Bronchial epithelial cell (primary cell): ENCODE measurements around the gene ZNF354C. TPM values are rescaled to one million over a fixed set of nuclear protein-coding genes. Genes with fewer than 3 reads are reported as not detected.
"Not testable (repeated sequence)": the region's sequence is repeated elsewhere in the genome, so short reads cannot be mapped to it uniquely, and the experiment has no call there.

Experiments used
- DNase-seq: peaks from one replicate; pipeline ENCODE4 v3.0.0-alpha.2; 2010; ENCODE audit warnings: low read depth
- FAIRE-seq: peaks from 2 replicates; lab custom pipeline; 2011; peaks lifted over from hg19 to GRCh38; lab: Jason Lieb, UNC
- H3K27me3 ChIP-seq: 2 replicates; pipeline ENCODE4 v1.5.1; 2011; ENCODE audit warnings: low read length; ENCODE audit not compliant: control insufficient read depth, insufficient read depth
- H3K36me3 ChIP-seq: 2 replicates; pipeline ENCODE4 v1.5.1; 2011; ENCODE audit warnings: low read length; ENCODE audit not compliant: control insufficient read depth, insufficient read depth
- H3K4me3 ChIP-seq: 2 replicates; pipeline ENCODE4 v1.5.1; 2011; ENCODE audit warnings: mild to moderate bottlenecking, low read depth, low read length, control low read depth
- CTCF ChIP-seq: IDR thresholded peaks from 2 replicates; pipeline ENCODE4 v1.5.1; 2011; ENCODE audit warnings: mild to moderate bottlenecking, moderate library complexity, low read length, control low read depth, inconsistent platforms; ENCODE audit not compliant: insufficient read depth, severe bottlenecking
- total RNA-seq: library from RNA; depleted of rRNA; stranded (reverse); fragments of >200 nt; gene quantifications from 2 replicates; pipeline ENCODE4 v1.2.1, GENCODE V29; 2014

The ZNF354C gene
- total RNA-seq, 1 donor from 2014 or later: 3.9 TPM

GRCh38 chr5:179079165-179079987 lies 19.2 kb downstream of the ZNF354C start:
- H3K4me3 ChIP-seq: no peak overlapping the region
- DNase-seq (no peak), FAIRE-seq (peak; percentile 36)
- H3K27me3 ChIP-seq: no peaks in the 10 kb centered on the region
- no peak for TF ChIP-seq CTCF
- H3K36me3 ChIP-seq: no peaks in the 10 kb centered on the region

- H3K36me3 ChIP-seq: no peaks in the 10 kb centered on the region
- no peaks in the 10 kb centered on the region for H3K27me3 ChIP-seq
- no peak overlapping the region for H3K4me3 ChIP-seq
- FAIRE-seq: no peak
- TF ChIP-seq CTCF: no peak
- no peak for DNase-seq
Observed at GRCh38 chr5:179080724-179081123, 20.6 kb downstream of the ZNF354C start.

- TF ChIP-seq CTCF: no peak
- H3K4me3 ChIP-seq: no peak overlapping the region
- H3K27me3 ChIP-seq: no peaks in the 10 kb centered on the region
- H3K36me3 ChIP-seq: no peaks in the 10 kb centered on the region
- no peak for DNase-seq
- no peak for FAIRE-seq
Observed at GRCh38 chr5:179089502-179089901, 29.3 kb downstream of the ZNF354C start.

- not testable (repeated sequence) for DNase-seq, FAIRE-seq
Observed at GRCh38 chr5:179101282-179101681, 41.1 kb downstream of the ZNF354C start.

GRCh38 chr5:179110528-179110927 lies 50.4 kb downstream of the ZNF354C start:
- FAIRE-seq (no peak), DNase-seq (no peak)
- H3K27me3 ChIP-seq: no peaks in the 10 kb centered on the region
- no peak overlapping the region for H3K4me3 ChIP-seq
- TF ChIP-seq CTCF: no peak
- H3K36me3 ChIP-seq: no peaks in the 10 kb centered on the region

More at GRCh38 chr5:179101282-179101681, 41.1 kb downstream of the ZNF354C start:
- H3K4me3 ChIP-seq, H3K27me3 ChIP-seq, H3K36me3 ChIP-seq: not testable (repeated sequence)

GRCh38 chr5:179111267-179112207 lies 51.4 kb downstream of the ZNF354C start:
- DNase-seq: no peak
- no peak for FAIRE-seq
- no peak for TF ChIP-seq CTCF
- Histone ChIP-seq H3K4me3 (no peak overlapping the region), H3K27me3 (no peaks in the 10 kb centered on the region), H3K36me3 (no peaks in the 10 kb centered on the region)
